ENCODE results near the gene MRPL30.
"Not testable (repeated sequence)": the region's sequence is repeated elsewhere in the genome, so short reads cannot be mapped to it uniquely, and the experiment has no call there.

MRPL30 gene

DNA sequence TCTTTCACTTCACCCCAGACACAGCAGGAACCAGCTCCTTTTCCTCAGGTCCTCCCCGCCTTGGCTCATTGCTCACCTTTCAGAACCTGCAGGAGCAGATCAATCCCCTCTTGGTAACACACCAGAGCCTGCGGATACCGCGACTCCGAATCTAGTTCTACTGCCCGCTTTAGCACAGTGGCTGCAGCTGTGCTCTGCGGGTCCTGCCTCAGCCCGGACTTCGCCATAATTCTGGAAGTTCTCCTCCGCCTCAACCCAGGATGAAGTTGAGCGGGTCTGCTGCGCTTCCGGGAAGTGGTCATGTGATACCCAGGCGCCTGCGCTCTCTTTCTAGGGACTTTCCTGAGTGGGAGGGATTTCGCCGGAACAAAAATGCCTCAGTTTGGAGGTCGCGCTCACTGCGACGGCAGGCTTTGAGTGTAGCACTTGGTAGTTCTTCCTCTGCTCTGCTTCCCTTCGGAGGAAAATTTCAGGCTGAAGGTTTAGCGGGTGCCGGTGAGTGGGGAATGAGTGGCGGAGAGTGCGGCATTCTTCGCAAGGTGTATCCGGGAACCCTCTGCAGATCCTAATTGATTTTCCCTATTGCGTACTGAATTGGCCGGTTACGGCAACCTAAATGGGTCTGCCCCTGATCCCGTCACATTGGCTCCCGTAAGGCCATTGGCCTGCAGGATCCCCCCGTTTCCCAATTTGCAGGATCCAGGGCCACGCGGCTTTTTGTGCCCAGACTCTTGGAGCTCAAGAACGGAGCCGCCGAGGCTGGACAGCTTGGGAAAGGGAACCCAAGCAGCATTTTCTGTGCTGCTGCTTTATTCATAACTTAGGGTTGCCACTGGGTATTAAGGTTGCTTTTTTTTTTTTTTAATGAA is at the start of gene MRPL30, which contains the start of gene MITD1:
Gene MRPL30 (plus strand): TSS at position 430 of the 869 bp plus-strand sequence. CDS start 5,020 bp downstream, outside the sequence.
Gene MITD1 (minus strand): TSS at position 304 of the 869 bp plus-strand sequence. CDS start 77 bp downstream, at position 227.
- DNase-seq, result peak; percentile 93
- Mint-ChIP-seq H3K4me1 (peaks cover 53% of the 10 kb centered on the region), H3K4me3 (peak within 1 kb of the TSS; percentile 97), H3K27ac (peak within 1 kb of the TSS; percentile 95), H3K36me3 (peaks cover 17% of the 10 kb centered on the region), H3K9me3 (no peaks in the 10 kb centered on the region), H3K27me3 (no peaks in the 10 kb centered on the region)
- CTCF ChIA-PET, result interaction anchor here (0.6 to 2.8 kb wide), 8 partner anchors 13 to 156 kb away, joined by 3 to 16 read pairs (median 3); partner anchors contain the start of genes EIF5B and TXNDC9

DNA sequence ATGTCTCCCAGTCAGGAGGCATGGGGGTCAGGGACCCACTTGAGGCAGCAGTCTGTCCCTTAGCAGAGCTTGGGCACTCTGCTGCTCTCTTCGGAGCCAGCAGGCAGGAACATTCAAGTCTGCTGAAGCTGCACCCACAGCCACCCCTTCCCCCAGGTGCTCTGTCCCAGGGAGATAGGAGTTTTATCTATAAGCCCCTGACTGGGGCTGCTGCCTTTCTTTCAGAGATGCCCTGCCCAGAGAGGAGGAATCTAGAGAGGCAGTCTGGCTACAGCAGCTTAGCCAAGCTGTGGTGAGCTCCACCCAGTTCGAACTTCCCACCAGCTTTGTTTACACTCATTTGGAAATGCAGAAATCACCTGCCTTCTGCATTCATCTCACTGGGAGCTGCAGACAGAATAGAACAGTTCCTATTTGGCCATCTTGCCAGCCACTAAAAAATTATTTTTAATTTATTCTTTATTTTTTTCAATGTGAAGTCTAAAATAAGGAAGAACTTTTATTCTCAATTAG is 45.9 kb upstream of the MRPL30 start:
- H3K4me3 Mint-ChIP-seq, H3K4me1 Mint-ChIP-seq, CTCF ChIA-PET, DNase-seq, H3K27ac Mint-ChIP-seq: not testable (repeated sequence)
- Mint-ChIP-seq H3K36me3 (peaks cover 23% of the 10 kb centered on the region), H3K27me3 (peaks cover 11% of the 10 kb centered on the region), H3K9me3 (peaks cover 46% of the 10 kb centered on the region)

DNA sequence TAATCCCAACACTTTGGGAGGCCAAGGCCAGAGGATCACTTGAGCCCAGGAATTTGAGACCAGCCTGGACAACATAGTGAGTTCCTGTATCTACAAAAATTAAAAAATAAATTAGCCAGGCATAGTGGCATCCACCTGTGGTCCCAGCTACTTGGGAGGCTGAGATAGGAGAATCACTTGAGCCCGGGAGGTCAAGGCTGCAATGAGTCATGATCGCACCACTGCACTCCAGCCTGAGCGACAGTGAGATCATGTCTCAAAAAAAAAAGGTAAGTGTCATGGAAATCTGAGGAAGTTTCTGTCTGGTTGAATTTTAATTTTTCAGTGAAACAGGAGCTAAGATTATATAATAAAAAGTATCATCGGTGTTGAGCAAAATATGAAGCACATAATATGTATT is 42.0 kb upstream of the MRPL30 start:
- Mint-ChIP-seq H3K4me3 (no peak overlapping the region), H3K9me3 (peaks cover 12% of the 10 kb centered on the region), H3K27me3 (peaks cover 22% of the 10 kb centered on the region), H3K4me1 (peaks cover 27% of the 10 kb centered on the region), H3K36me3 (peaks cover 13% of the 10 kb centered on the region), H3K27ac (no peak overlapping the region)
- no peak for DNase-seq
- CTCF ChIA-PET, result no interaction called here

DNA sequence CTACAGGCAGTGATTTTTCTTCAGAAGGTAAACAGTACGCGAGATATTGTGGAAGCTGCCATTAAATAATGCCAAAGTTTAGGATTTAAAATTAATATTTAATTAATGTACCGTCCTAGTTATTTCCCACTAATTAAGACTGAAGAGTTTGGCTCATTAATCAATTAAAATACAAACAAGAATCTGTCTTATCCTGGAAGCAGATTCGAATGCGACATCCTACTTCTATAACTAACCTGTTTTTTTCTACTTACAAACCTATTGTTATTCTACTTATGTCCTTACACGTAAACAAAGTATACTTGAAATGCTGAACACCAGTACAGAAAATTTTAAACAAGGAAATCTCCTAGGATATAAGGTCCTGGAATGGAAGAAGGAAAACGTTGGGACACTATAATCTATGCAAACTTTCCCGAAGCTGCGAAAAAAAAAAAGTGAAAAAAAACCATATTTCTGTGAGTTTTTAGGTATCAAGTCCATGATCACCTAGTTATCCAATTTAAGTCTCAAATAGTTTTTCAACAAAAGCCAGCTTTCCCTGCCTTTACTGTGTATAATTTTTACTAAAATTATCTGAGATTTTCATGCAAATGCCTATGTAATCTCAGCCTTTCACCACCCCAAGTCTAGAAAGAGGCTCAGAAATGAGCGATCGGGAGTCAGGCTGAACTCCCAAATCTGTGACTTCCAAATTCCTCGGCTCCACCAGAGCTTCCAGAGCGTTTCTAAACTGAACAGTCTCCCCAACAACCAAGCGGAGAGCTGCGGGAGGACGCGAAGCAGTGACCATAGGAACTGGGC is 40.7 kb upstream of the MRPL30 start:
- Mint-ChIP-seq H3K36me3 (peaks cover 7% of the 10 kb centered on the region), H3K4me3 (peak overlapping the region; percentile 85), H3K4me1 (peaks cover 27% of the 10 kb centered on the region), H3K9me3 (peaks cover 5% of the 10 kb centered on the region), H3K27me3 (peaks cover 22% of the 10 kb centered on the region), H3K27ac (peak overlapping the region; percentile 94)
- no peak for DNase-seq
- CTCF ChIA-PET, result interaction anchor here (0.7 kb wide), 1 partner anchor 18 kb away, joined by 3 read pairs; no protein-coding TSS in a partner anchor

DNA sequence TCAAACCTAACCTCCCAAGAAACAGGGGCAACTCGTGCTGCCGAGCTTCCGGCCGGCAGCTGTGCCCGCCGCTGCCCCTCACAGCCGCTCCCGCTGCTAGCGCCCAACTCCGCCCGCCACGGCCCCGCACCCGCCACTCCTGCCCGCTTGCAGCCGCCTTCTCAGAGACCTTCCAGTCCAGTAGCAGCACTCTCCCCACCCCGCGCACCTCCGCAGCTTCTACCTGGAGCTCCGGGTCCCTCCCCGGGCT is 40.2 kb upstream of the MRPL30 start:
- Mint-ChIP-seq H3K9me3 (peaks cover 3% of the 10 kb centered on the region), H3K4me3 (peak overlapping the region; percentile 85), H3K36me3 (peaks cover 4% of the 10 kb centered on the region), H3K27ac (peak overlapping the region; percentile 94), H3K4me1 (peaks cover 27% of the 10 kb centered on the region), H3K27me3 (peaks cover 22% of the 10 kb centered on the region)
- CTCF ChIA-PET, result interaction anchor here (0.7 to 1.6 kb wide), 2 partner anchors 17 to 350 kb away, joined by 3 to 4 read pairs; no protein-coding TSS in a partner anchor
- DNase-seq, result no peak

DNA sequence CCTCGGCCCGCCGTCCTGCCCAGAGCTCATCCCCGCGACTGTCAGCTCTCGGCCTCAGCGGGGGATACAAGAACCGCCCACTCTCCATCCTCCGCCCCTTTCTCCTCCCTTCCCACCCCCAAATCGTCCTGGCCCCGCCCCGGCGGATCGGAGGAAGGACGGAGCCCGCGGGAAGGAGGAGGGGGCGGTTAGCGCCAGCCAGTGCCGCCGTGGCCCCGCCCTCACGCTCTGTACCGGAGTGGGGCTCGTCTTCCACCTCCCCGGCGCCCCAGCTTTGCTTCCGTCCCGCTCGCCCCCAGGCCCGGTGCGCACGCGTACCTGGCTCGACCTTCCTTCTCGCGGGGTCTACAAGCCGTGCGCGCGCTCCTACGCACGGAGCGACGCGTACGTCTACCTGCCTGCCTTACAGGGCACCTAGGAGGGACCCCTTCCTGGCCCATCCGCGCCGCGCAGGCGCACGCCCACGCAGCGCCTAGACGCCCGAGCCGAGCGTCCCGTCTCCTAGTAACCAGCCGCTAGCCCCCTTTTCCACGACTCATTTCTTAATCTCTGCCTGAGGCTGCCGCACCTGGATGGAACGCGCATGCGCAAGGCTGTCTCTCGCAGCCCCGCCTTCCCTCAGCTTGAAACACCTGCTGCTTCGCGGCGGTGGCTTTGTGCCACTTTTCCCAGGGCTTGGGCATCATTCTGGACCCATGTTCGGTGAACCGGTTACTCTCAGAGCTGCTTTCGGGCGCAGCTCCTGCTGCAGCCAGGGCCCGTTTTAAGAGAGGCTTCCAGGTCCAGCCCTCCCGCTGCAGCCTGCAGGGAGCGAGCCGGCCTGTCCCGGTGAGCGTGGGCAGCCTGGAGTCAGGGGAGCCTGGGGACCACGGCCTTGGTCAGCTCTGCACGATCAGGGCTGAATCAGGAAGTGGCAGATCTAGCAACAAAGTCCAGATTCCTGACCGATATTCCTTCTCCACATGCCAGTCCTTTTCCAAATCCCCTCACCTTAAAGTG is 39.6 kb upstream of the MRPL30 start, which contains the start of gene C2orf15:
Gene C2orf15 (plus strand): TSS at position 598 of the 999 bp plus-strand sequence. CDS start 8,852 bp downstream, outside the sequence.
- Mint-ChIP-seq H3K27me3 (peaks cover 22% of the 10 kb centered on the region), H3K27ac (peak within 1 kb of the TSS; percentile 94), H3K4me1 (peaks cover 27% of the 10 kb centered on the region), H3K9me3 (no peaks in the 10 kb centered on the region), H3K4me3 (peak within 1 kb of the TSS; percentile 85), H3K36me3 (peaks cover 4% of the 10 kb centered on the region)
- CTCF ChIA-PET, result interaction anchor here (0.7 to 1.6 kb wide), 3 partner anchors 17 to 408 kb away, joined by 3 to 4 read pairs (median 3); no protein-coding TSS in a partner anchor
- peak; percentile 97 for DNase-seq

DNA sequence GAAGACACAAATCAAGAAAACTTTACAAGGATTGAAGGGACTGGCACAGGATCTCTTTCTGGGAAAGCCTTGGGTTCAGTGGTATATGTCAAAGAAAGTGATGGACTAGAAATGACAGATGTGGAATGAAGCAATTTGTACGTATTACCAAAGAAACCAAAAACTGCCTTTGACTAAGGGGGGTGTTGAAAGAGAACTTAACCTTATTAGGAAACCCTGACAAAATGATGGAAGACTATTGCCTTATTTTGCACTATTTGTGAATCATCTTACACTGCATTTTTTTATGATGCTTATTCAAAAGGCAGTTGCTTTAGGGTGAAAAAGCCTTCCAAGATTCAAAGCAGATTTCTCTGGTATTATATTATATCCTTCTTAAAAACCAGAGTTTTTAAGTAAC is 30.3 kb upstream of the MRPL30 start:
- Mint-ChIP-seq H3K36me3 (peaks cover 3% of the 10 kb centered on the region), H3K27me3 (no peaks in the 10 kb centered on the region), H3K9me3 (no peaks in the 10 kb centered on the region), H3K4me3 (no peak overlapping the region), H3K4me1 (peaks cover 9% of the 10 kb centered on the region), H3K27ac (no peak overlapping the region)
- DNase-seq, result no peak
- CTCF ChIA-PET, result no interaction called here

DNA sequence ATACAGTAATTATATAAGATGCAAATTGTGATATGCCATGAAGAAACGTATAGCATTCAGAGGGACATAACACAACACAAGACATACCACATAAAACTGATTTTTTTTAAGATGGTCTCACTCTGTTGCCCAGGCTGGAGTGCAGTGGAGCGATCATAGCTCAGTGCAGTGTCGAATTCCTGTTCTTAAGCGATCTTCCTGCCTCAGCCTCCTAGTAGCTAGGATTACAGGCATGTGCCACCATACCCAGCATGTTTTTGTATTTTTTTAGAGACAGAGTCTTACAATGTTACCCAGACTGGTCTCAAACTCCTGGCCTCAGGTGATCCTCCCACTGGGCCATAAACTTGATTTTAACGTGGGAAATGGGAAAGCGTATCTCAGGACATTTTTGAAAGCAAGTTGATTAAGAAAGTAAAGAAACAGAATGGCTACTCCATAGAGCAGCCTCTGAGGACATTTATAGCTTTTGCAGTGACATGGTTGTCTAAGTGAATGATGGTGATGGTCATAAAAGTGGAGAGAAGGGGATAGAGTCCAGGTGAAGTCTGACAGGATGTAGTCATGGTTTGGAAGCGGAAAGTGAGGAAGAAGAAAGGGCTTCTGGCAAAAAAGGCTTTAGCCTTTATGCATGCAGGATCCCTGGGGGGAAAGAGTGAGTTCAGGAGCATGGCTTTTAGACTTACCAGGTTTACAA is 28.6 kb upstream of the MRPL30 start:
- no peaks in the 10 kb centered on the region for H3K27me3 Mint-ChIP-seq

DNA sequence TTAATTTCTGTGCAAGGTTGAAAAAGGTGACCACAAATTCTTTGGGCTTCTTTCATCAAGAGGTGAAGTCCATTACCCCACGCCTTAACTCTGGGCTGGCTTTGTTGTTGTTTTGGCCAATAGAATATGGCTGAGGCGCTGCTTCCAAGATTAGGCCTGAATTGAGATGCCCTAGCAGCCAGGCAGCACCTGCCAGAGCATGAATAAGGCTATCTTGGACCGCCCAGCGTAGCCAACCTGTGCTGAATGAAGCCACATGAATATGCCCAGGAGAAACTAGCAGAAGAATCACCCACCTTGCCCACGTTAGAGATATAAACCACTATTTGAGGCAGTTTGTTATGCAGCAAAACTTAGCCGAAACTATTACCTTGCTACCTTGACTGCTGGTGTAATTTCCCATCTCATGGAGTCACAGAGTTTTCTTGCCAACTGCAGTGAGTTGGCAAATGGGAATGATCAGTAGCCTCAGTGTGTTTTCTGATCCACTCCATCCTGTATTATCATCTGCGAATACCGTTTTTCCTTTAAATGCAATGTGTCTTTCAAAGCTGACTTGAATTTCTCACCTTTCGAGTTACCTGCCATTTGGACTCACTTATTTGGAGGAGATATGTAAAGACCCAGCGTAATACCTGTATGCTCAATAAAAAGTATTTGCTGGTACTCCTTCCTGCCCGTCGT is 26.9 kb upstream of the MRPL30 start:
- Mint-ChIP-seq H3K27me3 (no peaks in the 10 kb centered on the region), H3K4me3 (no peak overlapping the region), H3K9me3 (no peaks in the 10 kb centered on the region), H3K36me3 (peaks cover 12% of the 10 kb centered on the region), H3K4me1 (peaks cover 27% of the 10 kb centered on the region), H3K27ac (peak overlapping the region; percentile 88)
- peak; percentile 24 for DNase-seq
- CTCF ChIA-PET, result no interaction called here

More for the DNA sequence above, 28.6 kb upstream of the MRPL30 start:
- peaks cover 7% of the 10 kb centered on the region for H3K36me3 Mint-ChIP-seq
- no peaks in the 10 kb centered on the region for H3K9me3 Mint-ChIP-seq
- H3K4me3 Mint-ChIP-seq, result no peak overlapping the region
- H3K27ac Mint-ChIP-seq, result no peak overlapping the region
- H3K4me1 Mint-ChIP-seq, result peaks cover 24% of the 10 kb centered on the region
- no peak for DNase-seq
- CTCF ChIA-PET, result no interaction called here

DNA sequence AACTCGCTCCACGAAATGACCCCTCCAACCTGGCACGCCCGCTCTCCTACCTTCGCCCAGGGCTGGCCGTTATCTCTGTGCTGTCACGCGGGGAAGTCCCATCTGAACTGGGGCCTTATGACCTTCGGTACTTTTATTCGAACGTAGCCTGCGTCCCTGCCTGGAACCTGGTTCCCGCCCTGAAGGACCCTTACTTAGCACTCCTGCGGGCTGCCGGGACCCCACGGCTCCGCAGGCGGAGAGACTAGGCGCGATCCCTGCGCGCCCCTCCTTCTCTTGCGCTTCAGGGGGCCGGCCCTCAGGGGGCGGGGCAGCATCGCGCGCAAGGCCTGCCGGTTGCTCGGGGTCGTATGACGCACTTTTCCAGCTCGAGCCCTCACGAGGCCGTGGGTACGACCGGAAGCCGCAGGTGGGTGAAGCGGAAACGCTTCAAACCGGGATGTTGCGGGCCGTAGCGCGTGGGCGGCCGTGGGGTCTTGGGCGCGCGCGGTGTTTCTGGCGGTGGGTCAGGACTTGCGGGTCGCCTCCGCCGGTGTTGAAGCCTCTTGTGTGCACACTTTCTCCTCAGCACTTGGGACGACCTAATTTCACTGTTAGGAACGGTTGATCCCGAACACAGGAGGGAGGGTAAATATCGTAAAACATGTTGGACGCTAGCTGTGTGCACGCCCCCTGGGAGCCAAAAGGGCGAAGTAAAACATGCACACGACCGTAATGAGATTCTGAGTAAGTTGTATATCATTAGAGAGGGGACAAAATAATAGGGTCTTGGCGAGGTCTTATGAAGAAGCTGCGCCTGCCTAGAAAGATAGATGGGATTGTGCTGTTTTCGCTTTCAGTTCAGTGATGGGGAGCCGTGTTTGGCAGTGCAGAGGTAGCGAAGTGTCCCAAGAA is 26.1 kb upstream of the MRPL30 start, which contains the start of the genes LIPT1 and TSGA10:
Gene LIPT1 (plus strand): TSS at position 325 of the 894 bp plus-strand sequence. CDS start 6,991 bp downstream, outside the sequence.
Gene TSGA10 (minus strand): TSS at position 300 of the 894 bp plus-strand sequence. CDS start 45,503 bp downstream, outside the sequence.
- peaks cover 18% of the 10 kb centered on the region for H3K36me3 Mint-ChIP-seq
- no peak within 1 kb of the TSS for H3K4me3 Mint-ChIP-seq
- peak; percentile 94 for DNase-seq
- peak within 1 kb of the TSS; percentile 88 for H3K27ac Mint-ChIP-seq
- no peaks in the 10 kb centered on the region for H3K9me3 Mint-ChIP-seq
- no peaks in the 10 kb centered on the region for H3K27me3 Mint-ChIP-seq
- CTCF ChIA-PET, result interaction anchor here (0.7 to 1.0 kb wide), 2 partner anchors 26 to 181 kb away, joined by 3 read pairs; partner anchors contain the start of genes MITD1, MRPL30 and TXNDC9
- peaks cover 27% of the 10 kb centered on the region for H3K4me1 Mint-ChIP-seq

DNA sequence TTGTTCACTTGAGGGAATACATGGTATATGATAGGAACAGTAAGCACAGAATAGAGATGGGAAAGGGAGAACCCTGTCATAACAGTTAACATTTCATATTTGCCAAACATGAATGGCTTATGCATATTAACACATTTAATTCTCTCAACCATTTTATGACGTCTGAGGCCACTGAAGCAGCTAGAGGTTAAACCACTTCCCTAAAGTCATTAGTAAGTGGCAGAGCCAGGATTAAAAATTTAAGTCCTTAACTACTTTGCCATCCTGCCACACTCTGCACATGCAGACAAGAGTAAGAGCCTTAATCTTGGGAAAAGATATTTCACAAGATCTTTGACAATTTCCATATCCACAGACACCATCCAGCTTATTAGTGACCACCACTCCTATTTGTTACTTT is 24.1 kb upstream of the MRPL30 start:
- Mint-ChIP-seq H3K27ac (no peak overlapping the region), H3K4me3 (no peak overlapping the region), H3K4me1 (peaks cover 23% of the 10 kb centered on the region)

More for the DNA sequence above, 24.1 kb upstream of the MRPL30 start:
- H3K27me3 Mint-ChIP-seq, result no peaks in the 10 kb centered on the region
- CTCF ChIA-PET, result interaction anchor here (0.8 to 2.9 kb wide), 2 partner anchors 24 to 170 kb away, joined by 3 to 16 read pairs; partner anchors contain the start of genes MITD1 and MRPL30
- DNase-seq, result no peak
- H3K9me3 Mint-ChIP-seq, result no peaks in the 10 kb centered on the region
- H3K36me3 Mint-ChIP-seq, result peaks cover 18% of the 10 kb centered on the region

Data from activated naive CD4-positive, alpha-beta T cell treated with anti-CD3 and anti-CD28 coated beads, Interleukin-2, amount 10 ng/mL, durations not matched to agents 7 days and 5 days (primary cell).